ENCODE measurements around the gene DIPK1A.

- TF ChIP-seq POLR2A (IDR thresholded peaks at IDR 0.05; ENCODE audit: low read depth, low read length) (no peak), POLR2AphosphoS5 (IDR thresholded peaks at IDR 0.05; ENCODE audit: low read depth, low read length) (no peak; the same call in 1 of the 2 replicates), TAF1 (IDR thresholded peaks at IDR 0.05; ENCODE audit: low read depth, low read length) (no peak)
These were observed 862 bp upstream of the DIPK1A start for GRCh38 chr1:92961896-92962752.
